Dermis microvascular lymphatic vessel endothelial cell (primary cell): ENCODE results near the gene RAB11FIP4. TPM values are rescaled to one million over a fixed set of nuclear protein-coding genes. Genes with fewer than 3 reads are reported as not detected.

ENCODE experiments used
- DNase-seq, 2 donors: peaks; one replicate each; pipeline versions ENCODE4 v3.0.0 to v3.0.0-alpha.2; 2010; ENCODE audit warnings: low read depth in 2 of 2
- total RNA-seq: library from RNA; depleted of rRNA; stranded (reverse); fragments of >200 nt; gene quantifications from 2 replicates; pipeline ENCODE4 v1.2.1, GENCODE V29; 2014

Gene RAB11FIP4
- total RNA-seq, 1 donor from 2014 or later, result not detected

GRCh38 chr17:31522987-31523495, 131.6 kb downstream of the RAB11FIP4 start:
- no peak for DNase-seq

- no peak for DNase-seq
Measured at GRCh38 chr17:31523862-31524730, 132.6 kb downstream of the RAB11FIP4 start.

GRCh38 chr17:31524926-31525800, 133.7 kb downstream of the RAB11FIP4 start:
- DNase-seq, result peak in 1 of 2 donors; percentile 75

GRCh38 chr17:31525801-31526549, 134.5 kb downstream of the RAB11FIP4 start:
- peak in 1 of 2 donors; percentile 31 for DNase-seq

- peak in 1 of 2 donors; percentile 22 for DNase-seq
Measured at GRCh38 chr17:31527606-31528005, 136.1 kb downstream of the RAB11FIP4 start.

- no peak for DNase-seq
Measured at GRCh38 chr17:31528291-31528874, 136.9 kb downstream of the RAB11FIP4 start.

- no peak for DNase-seq
Measured at GRCh38 chr17:31529841-31530251, 138.4 kb downstream of the RAB11FIP4 start.

- DNase-seq, result no peak
Measured at GRCh38 chr17:31530391-31530985, 139.0 kb downstream of the RAB11FIP4 start.

GRCh38 chr17:31531336-31531980, 140.0 kb downstream of the RAB11FIP4 start:
- DNase-seq, result no peak

- no peak for DNase-seq
Measured at GRCh38 chr17:31532081-31532480, 140.6 kb downstream of the RAB11FIP4 start.

- DNase-seq, result no peak
Measured at GRCh38 chr17:31532526-31532925, 141.1 kb downstream of the RAB11FIP4 start.

GRCh38 chr17:31533546-31534155, 142.2 kb downstream of the RAB11FIP4 start:
- peak in 1 of 2 donors; percentile 62 for DNase-seq

- no peak for DNase-seq
Measured at GRCh38 chr17:31534223-31534888, 142.9 kb downstream of the RAB11FIP4 start.

GRCh38 chr17:31535581-31535981, 144.1 kb downstream of the RAB11FIP4 start:
- no peak for DNase-seq

- no peak for DNase-seq
Measured at GRCh38 chr17:31536451-31536850, 145.0 kb downstream of the RAB11FIP4 start.

GRCh38 chr17:31537565-31538011, 146.1 kb downstream of the RAB11FIP4 start:
- DNase-seq, result no peak

GRCh38 chr17:31538080-31538762, 146.7 kb downstream of the RAB11FIP4 start:
- no peak for DNase-seq

GRCh38 chr17:31540602-31541307, 149.3 kb downstream of the RAB11FIP4 start:
- DNase-seq, result no peak
